GM21717 (cell line): Measurements from ENCODE around the gene PRKCH.

Experiments
- ATAC-seq: cut with Tn5 transposase; IDR thresholded peaks from one replicate; pipeline ENCODE4 v1.9.1; 2021; ENCODE audit warnings: mild to moderate bottlenecking, moderate library complexity; ENCODE audit not compliant: unreplicated experiment

PRKCH gene

DNA sequence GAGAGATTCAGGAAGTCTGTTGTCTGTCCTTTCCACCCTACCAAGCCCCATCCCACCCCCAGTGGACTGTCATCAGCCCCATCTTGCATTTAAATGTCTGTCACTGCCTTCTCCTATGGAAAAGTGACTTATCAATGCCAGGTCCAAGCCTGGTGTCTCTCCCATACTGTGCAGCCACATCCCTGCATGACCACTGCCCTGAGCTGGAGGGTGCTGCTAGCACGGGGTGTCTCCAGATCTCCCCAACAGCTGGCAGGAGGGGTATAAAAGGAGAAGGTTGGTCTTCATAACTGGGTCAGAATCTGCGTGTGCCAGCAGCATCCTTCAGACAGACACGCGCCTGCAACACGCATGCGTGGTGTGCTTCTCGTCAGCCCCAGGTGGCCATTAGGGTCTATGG, 219.6 kb downstream of the PRKCH start:
- no peak for ATAC-seq

GRCh38 chr14:61542848-61543790, 221.7 kb downstream of the PRKCH start:
- no peak for ATAC-seq

DNA sequence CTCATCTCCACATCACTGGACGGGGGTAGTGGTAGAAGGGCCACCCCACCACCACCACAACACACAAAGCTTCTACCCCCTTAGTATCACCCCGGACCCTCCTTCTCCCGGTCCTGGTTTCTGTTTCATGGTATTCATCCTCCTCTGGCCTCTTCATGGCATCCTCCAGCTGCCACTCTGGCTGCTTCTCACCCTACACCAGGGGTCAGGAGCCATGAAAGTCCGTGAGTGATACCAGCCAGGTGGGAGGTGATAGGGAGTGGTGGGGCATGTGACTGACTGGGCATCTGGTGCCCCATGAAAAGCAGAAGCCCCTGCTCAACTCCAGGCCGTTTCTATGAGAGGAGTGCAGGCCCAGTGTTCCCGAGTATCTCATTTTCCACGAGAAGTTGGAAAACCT, 222.6 kb downstream of the PRKCH start:
- ATAC-seq = no peak

DNA sequence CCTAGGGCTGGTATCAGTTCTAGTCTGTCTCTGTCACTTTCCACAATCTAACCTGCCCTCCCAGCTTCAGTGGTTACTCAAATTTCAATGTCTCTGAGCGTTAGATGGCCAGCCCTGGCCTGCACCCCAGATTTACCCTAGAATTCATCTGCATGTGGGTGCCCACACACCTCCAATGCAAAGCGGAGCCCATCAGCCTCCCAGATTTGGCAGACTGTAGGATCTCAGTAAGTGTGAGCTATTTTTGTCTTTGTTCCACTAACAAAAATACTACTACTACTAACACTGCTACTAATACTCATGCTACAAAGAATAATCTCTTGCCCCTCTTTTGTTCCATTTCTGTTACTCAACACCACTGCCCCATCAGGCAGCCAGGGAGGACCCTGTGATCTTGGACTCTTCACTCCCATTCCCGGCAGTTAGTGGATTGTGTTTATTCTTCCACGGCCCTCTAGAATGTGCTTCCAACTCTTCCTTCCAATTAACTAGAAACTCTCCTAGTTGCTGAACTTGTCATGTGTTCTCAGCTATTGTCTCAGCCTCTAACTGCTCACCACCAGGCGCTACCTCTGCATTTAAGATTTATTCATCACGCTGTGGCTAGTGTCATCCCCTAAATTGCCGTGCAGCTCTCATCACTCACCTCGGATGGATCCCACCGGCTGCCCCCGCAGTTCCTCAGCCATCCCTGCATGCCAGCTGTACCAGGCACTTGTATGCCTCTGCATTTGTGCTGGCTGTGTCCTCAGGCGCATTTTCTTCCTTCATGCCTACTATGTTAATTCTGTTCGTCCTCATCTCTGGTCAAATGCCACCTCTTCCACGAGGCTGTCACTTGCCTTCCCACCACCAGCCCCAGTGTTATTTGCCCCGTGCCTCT, 223.3 kb downstream of the PRKCH start:
- ATAC-seq = no peak

DNA sequence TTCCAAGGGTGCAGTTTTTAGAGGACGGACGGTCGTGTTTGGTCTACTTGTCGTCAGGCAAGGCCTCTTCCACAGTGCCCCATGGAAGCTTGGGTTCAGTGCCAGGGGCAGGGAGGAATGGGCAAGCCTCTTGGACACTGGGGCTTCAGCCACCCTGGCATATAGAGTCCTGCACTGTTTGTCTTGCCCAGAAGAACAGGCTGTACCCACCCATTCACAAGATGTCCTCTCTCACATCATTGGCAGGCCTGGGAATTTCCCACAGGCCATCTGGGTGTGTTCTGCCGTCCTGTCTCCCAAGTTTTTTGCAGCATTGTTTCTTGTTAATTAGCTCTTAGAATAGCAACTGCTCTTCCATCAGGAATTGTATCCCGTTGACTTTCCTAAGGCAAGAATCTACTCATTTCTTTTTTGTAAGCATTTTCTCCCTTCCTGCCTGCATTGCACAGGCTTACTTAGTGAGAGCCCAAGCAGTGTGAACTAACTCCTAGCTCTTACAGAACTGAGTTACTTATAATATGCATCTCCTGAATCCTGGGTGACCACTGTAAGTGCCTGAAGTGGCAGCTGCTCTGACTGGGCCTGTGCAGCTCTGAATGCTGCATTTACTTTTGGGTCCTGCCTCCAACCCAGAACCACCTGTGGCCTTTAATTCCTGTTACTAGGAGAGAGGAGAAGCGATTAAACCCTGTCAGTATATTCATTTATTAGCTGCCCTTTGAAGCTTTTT, 224.5 kb downstream of the PRKCH start:
- ATAC-seq = no peak

DNA sequence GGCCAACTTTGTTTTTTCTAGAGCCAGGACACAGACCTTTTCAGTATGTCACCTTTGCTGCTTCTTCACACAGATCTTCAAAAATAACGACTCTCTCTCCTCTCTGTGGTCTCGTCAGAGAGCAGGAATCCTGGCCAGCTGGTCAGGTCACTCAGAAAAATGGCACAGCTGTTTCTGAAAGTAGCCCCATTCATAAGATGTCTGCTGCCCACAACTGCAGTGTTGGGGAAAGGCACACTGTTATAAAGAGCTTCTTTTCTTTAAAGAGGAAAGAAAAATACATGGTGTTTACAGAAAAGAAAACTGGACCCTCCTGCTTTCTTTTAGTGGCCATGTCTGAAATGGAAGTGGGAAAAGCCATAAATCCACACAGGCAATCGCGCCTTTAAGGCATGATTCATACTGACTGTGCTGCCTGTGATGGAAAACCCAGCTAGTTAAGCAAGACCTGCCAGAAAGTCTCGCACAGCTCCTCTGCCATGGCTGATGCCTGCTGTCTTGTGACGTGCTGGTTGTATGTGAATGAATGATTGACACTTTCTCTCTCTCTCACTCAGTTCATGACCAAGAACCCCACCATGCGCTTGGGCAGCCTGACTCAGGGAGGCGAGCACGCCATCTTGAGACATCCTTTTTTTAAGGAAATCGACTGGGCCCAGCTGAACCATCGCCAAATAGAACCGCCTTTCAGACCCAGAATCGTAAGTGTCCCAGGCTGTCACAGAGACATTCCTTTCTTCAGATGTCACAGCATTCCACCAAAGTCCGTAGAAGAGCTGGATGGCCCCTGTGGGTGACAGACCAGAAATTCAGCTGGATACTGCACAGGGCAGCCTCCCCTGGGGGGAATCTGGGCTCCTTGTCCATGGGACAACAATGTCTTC, 226.0 kb downstream of the PRKCH start:
- ATAC-seq = no peak

DNA sequence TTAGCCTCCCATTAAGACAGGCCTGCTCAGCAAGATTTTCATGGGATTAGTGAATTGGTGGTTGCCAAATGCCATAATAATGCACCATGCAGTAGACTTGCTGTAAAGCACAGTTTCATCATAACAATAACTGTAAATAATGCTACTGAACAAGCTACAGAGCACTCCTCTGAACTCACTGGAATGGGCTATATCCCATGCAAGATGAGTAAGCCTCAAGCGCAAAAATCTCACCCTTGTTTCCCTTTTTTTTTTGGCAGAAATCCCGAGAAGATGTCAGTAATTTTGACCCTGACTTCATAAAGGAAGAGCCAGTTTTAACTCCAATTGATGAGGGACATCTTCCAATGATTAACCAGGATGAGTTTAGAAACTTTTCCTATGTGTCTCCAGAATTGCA, 228.0 kb downstream of the PRKCH start:
- no peak for ATAC-seq

GRCh38 chr14:61551384-61551783, 230.0 kb downstream of the PRKCH start:
- ATAC-seq = no peak

- no peak for ATAC-seq
These were observed 230.9 kb downstream of the PRKCH start for GRCh38 chr14:61552241-61552640.

DNA sequence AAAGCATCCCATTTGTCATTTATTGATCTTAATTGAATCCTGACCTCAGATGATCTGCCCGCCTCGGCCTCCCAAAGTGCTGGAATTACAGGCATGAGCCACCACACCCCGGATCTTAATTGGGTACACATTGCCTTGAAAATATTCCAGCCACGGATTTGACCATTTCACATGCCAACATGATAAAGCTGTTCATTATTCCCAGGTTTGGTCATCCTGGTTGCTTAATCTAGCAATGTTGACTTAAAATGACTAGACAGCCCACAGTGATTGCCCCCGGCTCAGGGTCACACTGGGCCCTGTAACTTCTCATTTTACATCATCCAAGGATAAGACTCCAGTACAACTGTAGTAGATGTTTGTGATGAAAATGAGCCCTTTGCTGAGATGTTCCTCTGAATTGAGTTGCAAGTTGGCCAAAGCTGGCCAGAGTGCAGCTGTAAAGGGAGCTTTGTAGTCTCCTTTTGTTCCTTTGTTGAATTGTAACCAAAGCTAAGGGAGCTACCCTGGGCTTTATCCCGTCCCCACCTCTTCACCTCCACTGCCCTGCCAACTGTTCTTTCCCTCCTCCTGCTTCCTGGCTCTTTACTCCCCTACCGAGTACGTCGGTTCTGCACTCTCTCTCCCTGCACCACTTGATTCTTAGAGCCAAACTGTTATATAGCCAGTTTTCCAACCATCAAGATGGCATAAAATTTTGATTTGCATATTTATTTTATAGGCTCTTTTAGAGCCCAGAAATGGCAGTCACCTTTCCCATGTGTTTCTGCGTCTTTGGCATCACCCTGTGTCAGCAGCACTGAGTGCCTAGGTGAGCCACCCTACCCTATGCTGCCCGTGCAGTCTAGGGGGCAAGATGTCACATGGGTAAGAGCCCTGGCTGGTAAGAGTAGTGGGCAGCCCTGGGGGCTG, 232.6 kb downstream of the PRKCH start:
- ATAC-seq = no peak

DNA sequence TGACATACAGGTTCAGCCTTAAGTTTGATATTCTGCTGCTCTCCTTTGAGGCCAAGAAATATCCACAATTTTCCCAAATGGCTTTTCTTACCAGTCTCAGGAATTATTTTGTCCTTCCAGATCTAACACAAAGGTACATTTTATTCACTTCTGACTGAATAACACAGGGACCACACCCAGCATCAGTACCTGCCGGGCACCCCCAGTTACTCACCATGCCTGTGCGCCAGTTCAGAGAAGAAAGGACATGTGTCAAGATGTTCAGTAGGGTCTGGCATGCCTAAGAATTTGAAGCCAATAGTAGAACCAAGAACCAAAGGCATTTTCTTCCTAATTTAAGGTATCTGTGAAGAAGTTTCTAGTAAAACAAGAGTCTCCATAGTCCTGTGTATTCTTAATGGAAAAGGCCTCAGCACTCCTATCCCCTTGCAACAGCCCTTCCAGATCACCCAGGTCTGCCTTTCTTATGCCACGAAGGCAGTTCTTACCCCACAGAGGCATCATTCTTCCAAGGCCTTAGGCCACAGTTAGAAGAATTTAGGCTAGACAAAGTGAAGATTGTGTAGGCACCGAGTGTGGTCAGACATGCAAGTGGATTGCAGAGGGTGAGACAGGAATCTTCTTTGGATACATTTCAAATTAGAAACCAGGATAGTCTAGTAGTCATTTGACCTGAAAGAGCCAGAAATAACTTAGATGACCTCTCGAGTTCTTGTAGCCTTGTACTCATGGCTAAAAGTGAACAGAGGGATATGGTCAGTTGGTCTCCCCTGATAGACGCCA, 233.9 kb downstream of the PRKCH start:
- no peak for ATAC-seq

GRCh38 chr14:61556455-61556854, 235.1 kb downstream of the PRKCH start:
- ATAC-seq = no peak

DNA sequence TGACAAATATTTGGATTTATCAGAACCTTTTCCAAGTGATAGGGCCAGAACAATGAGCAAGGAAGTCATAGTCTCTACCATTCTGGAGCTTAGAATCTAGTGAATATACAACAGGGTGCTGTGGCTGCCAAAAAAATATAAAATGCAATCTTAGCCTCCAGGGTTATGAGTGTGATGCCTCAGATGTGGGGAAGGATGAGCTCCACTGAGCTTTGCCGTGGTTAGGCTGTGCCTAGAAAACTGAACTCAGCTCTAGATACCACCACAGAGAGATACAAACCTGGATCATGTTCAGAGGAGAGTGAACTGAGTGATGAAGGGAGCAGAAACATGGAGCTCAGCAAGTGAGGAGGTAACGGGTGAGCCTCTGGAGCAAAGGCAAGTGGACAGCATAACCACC, 235.9 kb downstream of the PRKCH start:
- no peak for ATAC-seq

GRCh38 chr14:61557854-61558253, 236.5 kb downstream of the PRKCH start:
- ATAC-seq = no peak

- no peak for ATAC-seq
These were observed 236.9 kb downstream of the PRKCH start for GRCh38 chr14:61558271-61558670.

GRCh38 chr14:61559641-61560201, 238.3 kb downstream of the PRKCH start:
- ATAC-seq = no peak

GRCh38 chr14:61560323-61560722, 238.9 kb downstream of the PRKCH start:
- no peak for ATAC-seq

DNA sequence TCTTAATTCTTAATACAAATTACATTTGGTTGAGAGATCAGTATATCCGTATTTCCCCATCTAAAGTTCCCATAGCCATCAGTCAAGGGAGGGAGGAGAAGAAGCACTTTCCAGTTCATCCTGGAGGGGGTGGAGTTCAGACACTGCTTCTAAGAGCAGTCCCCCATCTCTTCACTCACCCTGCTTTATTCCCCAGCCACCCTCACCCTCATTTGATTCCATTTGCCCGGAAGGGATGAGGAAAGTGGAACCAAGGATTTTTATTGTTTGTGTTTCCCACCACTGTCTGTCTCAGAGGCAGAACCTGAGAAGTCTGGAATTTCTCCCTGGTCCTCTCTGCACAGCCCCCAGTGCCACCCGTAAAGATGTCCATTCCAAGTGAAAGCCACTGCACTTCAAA, 239.7 kb downstream of the PRKCH start:
- no peak for ATAC-seq
